Right atrium auricular region (tissue), 2 donors: ENCODE measurements around the gene GBX1. TPM values are rescaled to one million over a fixed set of nuclear protein-coding genes. Genes with fewer than 3 reads are reported as not detected.

Experiments
- DNase-seq: peaks from one replicate; pipeline ENCODE4 v3.0.0-alpha.2; 2019; ENCODE audit warnings: low spot score
- H3K27ac ChIP-seq, 2 donors: fragments of 200-600 bp; sonication (generic); 1 replicate in 1 of 2; 2 replicates in 1 of 2; pipeline ENCODE4 v1.5.1; 2016 to 2019
- H3K27me3 ChIP-seq, 2 donors: fragments of 200-600 bp; sonication (generic); one replicate each; pipeline versions ENCODE4 v1.5.1 to v1.6.0; 2017 to 2019
- H3K36me3 ChIP-seq: fragments of 200-600 bp; sonication (generic); one replicate; pipeline ENCODE4 v1.5.1; 2016
- H3K4me1 ChIP-seq, 2 donors: fragments of 200-600 bp; sonication (generic); one replicate each; pipeline versions ENCODE4 v1.5.1 to v1.6.0; 2017 to 2019
- H3K4me3 ChIP-seq, 2 donors: fragments of 200-600 bp; sonication (generic); 1 replicate in 1 of 2; 2 replicates in 1 of 2; pipeline ENCODE4 v1.5.1; 2017 to 2019; ENCODE audit warnings: mild to moderate bottlenecking in 1 of 2, moderate library complexity in 1 of 2
- H3K9me3 ChIP-seq, 2 donors: fragments of 200-600 bp; sonication (generic); one replicate each; pipeline ENCODE4 v1.5.1; 2019
- CTCF ChIP-seq, 2 donors: fragments of 200-600 bp; sonication (generic); IDR thresholded peaks; one replicate each; pipeline ENCODE4 v1.5.1; 2019; ENCODE audit warnings: antibody characterized with exemption in 2 of 2
- total RNA-seq, 2 donors: library from RNA; depleted of rRNA; stranded (reverse); fragments of >200 nt; gene quantifications; one replicate each; pipeline ENCODE4 v1.1.0, GENCODE V29; 2016

The GBX1 gene
- total RNA-seq, 2 donors from 2014 or later, result not detected

DNA sequence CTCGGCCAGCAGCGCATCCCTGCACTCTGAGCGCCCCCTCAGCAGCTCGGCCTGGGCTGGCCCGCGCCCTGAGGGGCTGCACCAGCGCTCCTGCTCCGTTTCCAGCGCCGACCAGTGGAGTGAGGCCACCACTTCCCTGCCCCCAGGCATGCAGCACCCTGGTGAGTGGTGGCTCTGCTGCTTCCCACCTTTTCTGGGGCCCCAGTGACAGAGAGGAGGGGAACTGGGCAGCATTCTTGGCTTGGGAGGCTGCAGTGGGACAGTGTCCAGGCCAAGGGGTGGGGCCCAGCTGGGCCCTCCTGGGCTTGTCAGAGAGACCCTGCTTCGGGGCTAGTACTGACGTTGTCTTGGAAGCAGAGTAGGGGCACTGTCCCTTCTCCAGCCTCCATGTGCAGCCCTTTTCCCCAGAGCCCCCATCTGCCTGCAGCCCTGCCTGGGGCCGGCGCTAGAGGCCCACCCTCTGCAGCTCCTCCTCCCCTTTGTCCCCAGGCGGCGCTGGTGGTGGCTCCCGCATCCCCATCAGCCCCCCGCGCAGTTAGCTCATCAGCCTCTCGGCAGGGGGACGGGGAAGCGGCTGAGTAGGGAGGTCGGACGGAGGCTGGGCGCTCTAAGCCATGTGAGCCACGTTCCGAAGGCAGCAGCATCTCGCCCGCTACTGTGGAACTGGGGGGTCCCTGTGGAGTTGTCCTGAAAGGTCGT is 29.2 kb downstream of the GBX1 start:
- Histone ChIP-seq H3K4me1 (peaks cover 0 to 43% of the 10 kb centered on the region in 2 donors), H3K9me3 (no peaks in the 10 kb centered on the region), H3K27me3 (no peaks in the 10 kb centered on the region), H3K4me3 (no peak overlapping the region), H3K36me3 (peaks cover 30% of the 10 kb centered on the region), H3K27ac (peak overlapping the region; percentile 56 to 64)
- DNase-seq, result no peak
- TF ChIP-seq CTCF (IDR thresholded peaks at IDR 0.05), result no peak

- H3K4me1 ChIP-seq, result peaks cover 0 to 37% of the 10 kb centered on the region in 2 donors
- no peaks in the 10 kb centered on the region for H3K9me3 ChIP-seq
- H3K4me3 ChIP-seq, result no peak overlapping the region
- H3K27ac ChIP-seq, result peak overlapping the region; percentile 56 to 64
- DNase-seq, result no peak
- TF ChIP-seq CTCF (IDR thresholded peaks at IDR 0.05), result no peak
- no peaks in the 10 kb centered on the region for H3K27me3 ChIP-seq
- peaks cover 27% of the 10 kb centered on the region for H3K36me3 ChIP-seq
Measured at GRCh38 chr7:151137791-151138152, 29.7 kb downstream of the GBX1 start.

DNA sequence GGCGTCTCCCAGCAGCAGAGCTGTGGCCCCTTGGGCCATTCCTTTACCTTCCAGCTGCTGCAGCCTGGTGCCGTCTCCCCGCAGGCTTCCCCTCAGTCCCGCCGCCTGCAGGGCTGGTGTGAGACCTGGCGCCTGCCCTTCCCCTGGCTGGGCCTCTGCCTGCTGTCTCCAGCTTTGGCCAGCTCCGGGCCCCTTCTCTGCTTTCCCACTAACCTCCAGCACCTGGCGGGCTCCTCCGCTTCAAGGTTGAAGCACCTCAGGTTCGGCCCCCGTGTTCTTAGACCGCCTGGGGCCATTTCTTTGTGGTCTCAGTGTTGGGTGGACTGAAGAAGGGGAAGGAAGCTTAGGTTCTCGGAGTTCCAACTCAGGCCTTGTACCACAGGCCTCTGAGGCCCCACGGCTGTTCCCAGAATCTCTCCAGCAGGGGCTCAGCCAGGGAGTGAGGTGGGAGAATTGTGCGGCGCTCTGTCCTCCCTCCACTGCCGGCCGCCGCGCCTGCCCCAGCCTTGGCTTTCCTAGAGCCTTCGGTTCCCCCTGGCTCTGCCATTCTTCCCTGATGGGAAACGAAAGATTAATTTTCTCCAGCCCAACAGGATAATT is 30.3 kb downstream of the GBX1 start:
- Histone ChIP-seq H3K4me3 (no peak overlapping the region), H3K9me3 (no peaks in the 10 kb centered on the region), H3K27ac (peak overlapping the region; percentile 56 to 64), H3K36me3 (peaks cover 22% of the 10 kb centered on the region), H3K4me1 (peaks cover 0 to 32% of the 10 kb centered on the region in 2 donors), H3K27me3 (no peaks in the 10 kb centered on the region)
- DNase-seq, result no peak
- no peak for TF ChIP-seq CTCF (IDR thresholded peaks at IDR 0.05)

DNA sequence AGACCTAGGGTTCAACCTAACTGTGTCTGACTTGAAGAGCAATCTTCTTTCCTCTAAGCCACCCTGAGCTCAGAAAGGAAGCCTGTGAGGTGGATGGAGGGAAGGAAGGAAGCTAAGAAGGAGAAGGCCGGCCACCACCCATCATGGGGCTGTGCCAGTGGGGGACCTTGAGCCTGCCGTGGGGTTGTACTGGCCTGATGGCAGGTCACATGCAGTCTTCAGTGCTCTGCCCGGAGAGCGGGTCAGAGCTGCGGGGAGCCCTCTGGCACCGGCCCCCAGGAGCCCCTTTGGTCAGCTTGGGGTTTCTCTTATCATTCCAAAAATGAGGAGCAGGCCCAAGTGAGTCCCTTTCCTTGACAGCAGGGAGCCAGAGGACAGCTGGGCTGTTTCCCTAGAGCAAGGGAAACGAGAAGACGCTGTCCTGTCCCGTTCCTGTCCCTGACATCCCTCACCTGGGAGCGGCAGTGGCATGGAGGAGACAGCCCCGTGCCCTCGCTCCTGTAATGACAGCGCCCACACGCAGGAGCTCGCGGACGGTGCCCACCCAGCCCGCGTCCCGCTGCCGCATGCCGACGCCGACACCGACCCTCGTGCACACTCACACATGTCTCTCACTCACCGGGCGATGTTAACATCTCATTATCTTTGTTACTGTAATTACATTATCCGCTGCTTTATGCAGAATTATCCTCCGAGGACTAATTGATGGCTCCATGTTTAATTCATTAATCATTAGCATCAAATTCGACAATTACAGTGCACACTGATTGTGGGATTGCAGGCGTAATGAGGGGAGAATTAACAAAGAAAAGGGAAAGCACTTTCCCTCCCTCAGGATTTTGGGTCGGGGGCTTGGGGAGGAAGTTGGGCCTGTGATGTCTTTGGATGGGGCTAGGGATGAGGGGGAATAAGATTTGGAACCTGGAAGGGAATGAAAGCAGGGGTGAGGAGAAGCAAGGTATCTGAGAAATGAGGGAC is 31.3 kb downstream of the GBX1 start:
- TF ChIP-seq CTCF (IDR thresholded peaks at IDR 0.05), result no peak
- Histone ChIP-seq H3K36me3 (peaks cover 15% of the 10 kb centered on the region), H3K27me3 (no peaks in the 10 kb centered on the region), H3K4me1 (peaks cover 0 to 38% of the 10 kb centered on the region in 2 donors), H3K9me3 (no peaks in the 10 kb centered on the region), H3K4me3 (no peak overlapping the region), H3K27ac (no peak overlapping the region)
- no peak for DNase-seq

GRCh38 chr7:151135525-151135845 is 32.0 kb downstream of the GBX1 start:
- no peak overlapping the region for H3K4me3 ChIP-seq
- no peaks in the 10 kb centered on the region for H3K27me3 ChIP-seq
- DNase-seq, result no peak
- no peak overlapping the region for H3K27ac ChIP-seq
- H3K4me1 ChIP-seq, result peaks cover 0 to 38% of the 10 kb centered on the region in 2 donors
- TF ChIP-seq CTCF (IDR thresholded peaks at IDR 0.05), result no peak
- H3K9me3 ChIP-seq, result no peaks in the 10 kb centered on the region
- H3K36me3 ChIP-seq, result peaks cover 11% of the 10 kb centered on the region
